ENCODE data around the gene ST6GALNAC6.
A peak's percentile ranks its signal among the peaks of the same experiment; 100 is the strongest.

The ST6GALNAC6 gene

DNA sequence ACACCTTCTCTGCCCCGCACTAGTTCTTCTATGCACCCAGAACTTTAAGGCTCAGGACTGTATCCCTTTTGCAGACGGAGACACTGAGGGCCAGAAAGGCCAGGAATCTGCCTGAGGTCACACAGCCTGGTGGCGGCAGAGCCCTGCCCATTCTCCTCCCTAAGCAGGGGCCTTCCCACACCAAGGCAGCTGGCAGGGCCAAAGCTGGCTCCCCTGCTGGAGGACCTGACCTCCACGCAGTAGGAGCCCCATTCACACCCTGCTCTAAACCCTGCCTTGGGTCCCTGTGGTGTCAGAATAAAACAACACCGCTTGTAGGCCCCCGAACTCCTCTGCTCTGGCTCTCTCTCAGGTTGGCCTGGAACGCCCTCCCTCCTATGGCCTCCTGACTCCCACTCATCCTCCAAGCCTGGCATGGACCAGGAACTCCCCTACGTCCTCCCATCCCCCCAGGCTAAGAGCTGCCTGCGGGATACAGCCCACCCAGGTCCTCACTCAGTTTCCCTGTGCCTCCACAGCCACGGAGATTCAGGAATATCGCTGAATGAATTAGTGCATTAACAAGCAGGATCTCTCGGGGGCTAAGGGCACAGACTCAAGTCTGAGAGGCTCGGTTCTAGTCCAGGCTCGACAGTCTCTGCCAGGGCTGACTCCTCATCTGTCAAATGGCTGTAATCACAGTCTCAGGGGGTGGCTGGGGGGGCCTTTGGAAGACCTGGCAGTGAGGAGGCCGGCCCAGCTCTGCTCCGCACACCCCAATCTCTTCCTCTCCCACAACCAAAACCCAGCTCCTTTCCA lies 2.8 kb downstream of the ST6GALNAC6 start:
- H3K4me2 ChIP-seq (ENCODE audit: low read length, poor library complexity, severe bottlenecking) = peak overlapping the region; percentile 41
- WGBS = 84% methylated on average over 16 of the region's 16 CpGs
- H2BK120ac ChIP-seq (ENCODE audit: low read depth, low read length) = peak overlapping the region; percentile 54
- H3K27me3 ChIP-seq (ENCODE audit: control insufficient read depth in 1 of 2, insufficient read depth in 1 of 2, low read length in 2 of 2) = no peaks in the 10 kb centered on the region
- H3K27ac ChIP-seq (ENCODE audit: low read length, poor library complexity, severe bottlenecking) = peak overlapping the region; percentile 10
- no peak overlapping the region for H2BK5ac ChIP-seq (ENCODE audit: low read depth, low read length, poor library complexity, severe bottlenecking)
- peak overlapping the region; percentile 9 for H4K91ac ChIP-seq (ENCODE audit: low read length)
- H4K8ac ChIP-seq (ENCODE audit: low read length) = peak overlapping the region; percentile 74
- no peak overlapping the region for H2AFZ ChIP-seq (ENCODE audit: low read depth, low read length)
- H2AK5ac ChIP-seq (ENCODE audit: low read length, severe bottlenecking) = peak overlapping the region; percentile 6
- H3K9ac ChIP-seq (ENCODE audit: low read length) = peak overlapping the region; percentile 83
- H3K9me3 ChIP-seq (ENCODE audit: control insufficient read depth, low read length) = no peaks in the 10 kb centered on the region
- H3K23ac ChIP-seq (ENCODE audit: low read length in 2 of 2) = no peak overlapping the region
- H2BK15ac ChIP-seq (ENCODE audit: low read depth, poor library complexity, severe bottlenecking) = no peak overlapping the region
- peak overlapping the region; percentile 42 to 61 for H3K18ac ChIP-seq (ENCODE audit: low read depth in 1 of 2, low read length in 2 of 2)
- H3K36me3 ChIP-seq (ENCODE audit: control insufficient read depth in 1 of 2, insufficient read depth in 2 of 2, low read depth in 1 of 2, low read length in 2 of 2) = peaks cover 46 to 53% of the 10 kb centered on the region in 2 experiments
- no peak overlapping the region for H3K4ac ChIP-seq (ENCODE audit: low read depth in 1 of 2, low read length in 2 of 2)
- H3K79me1 ChIP-seq (replicated peaks; ENCODE audit: low read length, poor library complexity, severe bottlenecking) = peaks cover 39% of the 10 kb centered on the region
- H2BK12ac ChIP-seq (ENCODE audit: low read length in 2 of 2) = peak overlapping the region; percentile 49 to 75
- H3K14ac ChIP-seq (ENCODE audit: low read length in 2 of 2) = no peak overlapping the region
- H3K4me3 ChIP-seq (ENCODE audit: insufficient read depth in 1 of 2, low read depth in 1 of 2, low read length in 2 of 2) = peak overlapping the region in 1 of 2 experiments; percentile 76
- DNase-seq = no peak
- peaks cover 29% of the 10 kb centered on the region for H3K4me1 ChIP-seq (ENCODE audit: control insufficient read depth, insufficient read depth, low read depth, low read length)

GRCh38 chr9:127895811-127896210 lies 3.6 kb downstream of the ST6GALNAC6 start:
- H3K14ac ChIP-seq (ENCODE audit: low read length in 2 of 2) = no peak overlapping the region
- H3K9me3 ChIP-seq (ENCODE audit: control insufficient read depth, low read length) = no peaks in the 10 kb centered on the region
- H2BK5ac ChIP-seq (ENCODE audit: low read depth, low read length, poor library complexity, severe bottlenecking) = no peak overlapping the region
- 96% methylated on average over 8 of the region's 8 CpGs for WGBS
- peaks cover 42% of the 10 kb centered on the region for H3K79me1 ChIP-seq (replicated peaks; ENCODE audit: low read length, poor library complexity, severe bottlenecking)
- H3K4me2 ChIP-seq (ENCODE audit: low read length, poor library complexity, severe bottlenecking) = no peak overlapping the region
- H3K4me3 ChIP-seq (ENCODE audit: insufficient read depth in 1 of 2, low read depth in 1 of 2, low read length in 2 of 2) = peak overlapping the region in 1 of 2 experiments; percentile 76
- H3K23ac ChIP-seq (ENCODE audit: low read length in 2 of 2) = no peak overlapping the region
- H3K18ac ChIP-seq (ENCODE audit: low read depth in 1 of 2, low read length in 2 of 2) = no peak overlapping the region
- no peak overlapping the region for H3K4ac ChIP-seq (ENCODE audit: low read depth in 1 of 2, low read length in 2 of 2)
- H4K8ac ChIP-seq (ENCODE audit: low read length) = no peak overlapping the region
- peaks cover 52 to 59% of the 10 kb centered on the region in 2 experiments for H3K36me3 ChIP-seq (ENCODE audit: control insufficient read depth in 1 of 2, insufficient read depth in 2 of 2, low read depth in 1 of 2, low read length in 2 of 2)
- no peak overlapping the region for H2BK15ac ChIP-seq (ENCODE audit: low read depth, poor library complexity, severe bottlenecking)
- no peak for DNase-seq
- H2BK120ac ChIP-seq (ENCODE audit: low read depth, low read length) = no peak overlapping the region
- no peak overlapping the region for H2AK5ac ChIP-seq (ENCODE audit: low read length, severe bottlenecking)
- H3K27me3 ChIP-seq (ENCODE audit: control insufficient read depth in 1 of 2, insufficient read depth in 1 of 2, low read length in 2 of 2) = no peaks in the 10 kb centered on the region
- H3K4me1 ChIP-seq (ENCODE audit: control insufficient read depth, insufficient read depth, low read depth, low read length) = peaks cover 28% of the 10 kb centered on the region
- H2BK12ac ChIP-seq (ENCODE audit: low read length in 2 of 2) = peak overlapping the region in 1 of 2 experiments; percentile 73
- H3K27ac ChIP-seq (ENCODE audit: low read length, poor library complexity, severe bottlenecking) = no peak overlapping the region
- H4K91ac ChIP-seq (ENCODE audit: low read length) = no peak overlapping the region
- H3K9ac ChIP-seq (ENCODE audit: low read length) = peak overlapping the region; percentile 83
- H2AFZ ChIP-seq (ENCODE audit: low read depth, low read length) = no peak overlapping the region

GRCh38 chr9:127893392-127893791 lies 6.0 kb downstream of the ST6GALNAC6 start:
- no peak overlapping the region for H2BK12ac ChIP-seq (ENCODE audit: low read length in 2 of 2)
- no peaks in the 10 kb centered on the region for H3K9me3 ChIP-seq (ENCODE audit: control insufficient read depth, low read length)
- no peak overlapping the region for H4K8ac ChIP-seq (ENCODE audit: low read length)
- H2AFZ ChIP-seq (ENCODE audit: low read depth, low read length) = no peak overlapping the region
- no peak overlapping the region for H3K27ac ChIP-seq (ENCODE audit: low read length, poor library complexity, severe bottlenecking)
- peaks cover 63 to 78% of the 10 kb centered on the region in 2 experiments for H3K36me3 ChIP-seq (ENCODE audit: control insufficient read depth in 1 of 2, insufficient read depth in 2 of 2, low read depth in 1 of 2, low read length in 2 of 2)
- peaks cover 17% of the 10 kb centered on the region for H3K4me1 ChIP-seq (ENCODE audit: control insufficient read depth, insufficient read depth, low read depth, low read length)
- no peak overlapping the region for H3K23ac ChIP-seq (ENCODE audit: low read length in 2 of 2)
- no peak overlapping the region for H4K91ac ChIP-seq (ENCODE audit: low read length)
- H2BK120ac ChIP-seq (ENCODE audit: low read depth, low read length) = no peak overlapping the region
- H3K4me2 ChIP-seq (ENCODE audit: low read length, poor library complexity, severe bottlenecking) = no peak overlapping the region
- H3K18ac ChIP-seq (ENCODE audit: low read depth in 1 of 2, low read length in 2 of 2) = no peak overlapping the region
- H2AK5ac ChIP-seq (ENCODE audit: low read length, severe bottlenecking) = no peak overlapping the region
- H3K79me1 ChIP-seq (replicated peaks; ENCODE audit: low read length, poor library complexity, severe bottlenecking) = peaks cover 45% of the 10 kb centered on the region
- H3K14ac ChIP-seq (ENCODE audit: low read length in 2 of 2) = no peak overlapping the region
- no peak overlapping the region for H3K4me3 ChIP-seq (ENCODE audit: insufficient read depth in 1 of 2, low read depth in 1 of 2, low read length in 2 of 2)
- WGBS = 100% methylated on average over 4 of the region's 4 CpGs
- no peak overlapping the region for H3K9ac ChIP-seq (ENCODE audit: low read length)
- no peak overlapping the region for H2BK15ac ChIP-seq (ENCODE audit: low read depth, poor library complexity, severe bottlenecking)
- no peak for DNase-seq
- H3K27me3 ChIP-seq (ENCODE audit: control insufficient read depth in 1 of 2, insufficient read depth in 1 of 2, low read length in 2 of 2) = no peaks in the 10 kb centered on the region
- H2BK5ac ChIP-seq (ENCODE audit: low read depth, low read length, poor library complexity, severe bottlenecking) = no peak overlapping the region
- no peak overlapping the region for H3K4ac ChIP-seq (ENCODE audit: low read depth in 1 of 2, low read length in 2 of 2)

DNA sequence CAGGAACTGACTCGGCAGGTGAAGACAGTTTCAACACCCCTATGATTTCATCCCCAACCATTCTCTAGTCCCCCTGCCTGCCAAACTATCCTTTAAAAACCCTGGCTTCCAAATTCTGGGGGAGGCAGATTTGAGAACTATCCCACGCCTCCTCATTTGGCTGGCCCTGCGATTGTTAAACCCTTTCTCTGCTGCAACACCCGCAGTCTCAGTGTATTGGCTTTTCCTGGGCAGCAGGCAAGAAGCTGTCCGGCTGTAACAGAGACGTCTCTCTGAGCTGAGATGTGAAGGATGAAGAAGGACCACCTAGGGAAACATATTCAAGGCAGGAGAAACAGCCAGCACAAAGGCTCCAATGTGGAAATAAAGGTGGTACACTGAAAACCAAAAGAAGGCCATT lies 6.6 kb downstream of the ST6GALNAC6 start:
- H3K4me2 ChIP-seq (ENCODE audit: low read length, poor library complexity, severe bottlenecking) = no peak overlapping the region
- H3K23ac ChIP-seq (ENCODE audit: low read length in 2 of 2) = no peak overlapping the region
- H4K91ac ChIP-seq (ENCODE audit: low read length) = no peak overlapping the region
- no peak overlapping the region for H2AFZ ChIP-seq (ENCODE audit: low read depth, low read length)
- H3K9ac ChIP-seq (ENCODE audit: low read length) = no peak overlapping the region
- H3K9me3 ChIP-seq (ENCODE audit: control insufficient read depth, low read length) = no peaks in the 10 kb centered on the region
- peaks cover 15% of the 10 kb centered on the region for H3K4me1 ChIP-seq (ENCODE audit: control insufficient read depth, insufficient read depth, low read depth, low read length)
- no peak overlapping the region for H3K14ac ChIP-seq (ENCODE audit: low read length in 2 of 2)
- H3K27me3 ChIP-seq (ENCODE audit: control insufficient read depth in 1 of 2, insufficient read depth in 1 of 2, low read length in 2 of 2) = no peaks in the 10 kb centered on the region
- no peak overlapping the region for H2BK120ac ChIP-seq (ENCODE audit: low read depth, low read length)
- H3K79me1 ChIP-seq (replicated peaks; ENCODE audit: low read length, poor library complexity, severe bottlenecking) = peaks cover 45% of the 10 kb centered on the region
- H3K4me3 ChIP-seq (ENCODE audit: insufficient read depth in 1 of 2, low read depth in 1 of 2, low read length in 2 of 2) = no peak overlapping the region
- H3K27ac ChIP-seq (ENCODE audit: low read length, poor library complexity, severe bottlenecking) = no peak overlapping the region
- no peak overlapping the region for H4K8ac ChIP-seq (ENCODE audit: low read length)
- H3K36me3 ChIP-seq (ENCODE audit: control insufficient read depth in 1 of 2, insufficient read depth in 2 of 2, low read depth in 1 of 2, low read length in 2 of 2) = peaks cover 66 to 80% of the 10 kb centered on the region in 2 experiments
- H3K18ac ChIP-seq (ENCODE audit: low read depth in 1 of 2, low read length in 2 of 2) = no peak overlapping the region
- H3K4ac ChIP-seq (ENCODE audit: low read depth in 1 of 2, low read length in 2 of 2) = no peak overlapping the region
- WGBS = 96% methylated on average over 6 of the region's 6 CpGs
- no peak for DNase-seq
- no peak overlapping the region for H2BK5ac ChIP-seq (ENCODE audit: low read depth, low read length, poor library complexity, severe bottlenecking)
- no peak overlapping the region for H2BK15ac ChIP-seq (ENCODE audit: low read depth, poor library complexity, severe bottlenecking)
- no peak overlapping the region for H2BK12ac ChIP-seq (ENCODE audit: low read length in 2 of 2)
- no peak overlapping the region for H2AK5ac ChIP-seq (ENCODE audit: low read length, severe bottlenecking)

Data from mesenchymal stem cell (in vitro differentiated cells and primary cell).